A673 (cell line): ENCODE measurements around the gene CSPG4. TPM values are rescaled to one million over a fixed set of nuclear protein-coding genes. Genes with fewer than 3 reads are reported as not detected.
"Not testable (repeated sequence)": the region's sequence is repeated elsewhere in the genome, so short reads cannot be mapped to it uniquely, and the experiment has no call there.

ENCODE experiments used
- BruUV-seq: library from RNA; stranded (reverse); fragments of 400-500 nt; replicated peaks from 2 replicates; lab custom pipeline; 2021; lab: Mats Ljungman, UMichigan
- CTCF ChIA-PET: fragments of 300-600 bp; sonication (Branson Sonifier 250); formaldehyde crosslinking; loops from one replicate; lab custom pipeline; 2022; ENCODE audit warnings: antibody characterized with exemption; lab: Charles Lee
- POLR2A ChIA-PET: fragments of 300-600 bp; sonication (Branson Sonifier 250); formaldehyde crosslinking; loops from one replicate; lab custom pipeline; 2022; ENCODE audit warnings: antibody characterized with exemption; ENCODE audit not compliant: low non-redundant PET; lab: Charles Lee
- DNase-seq: peaks from one replicate; pipeline ENCODE4 v3.0.0-alpha.2; 2015; ENCODE audit warnings: low spot score
- H3K27ac ChIP-seq: fragments of 200-600 bp; sonication (generic); 2 replicates; pipeline ENCODE4 v1.5.1; 2016; ENCODE audit warnings: mixed run types, low read depth, mild to moderate bottlenecking, mixed read lengths, antibody characterized with exemption, low read length; ENCODE audit not compliant: poor library complexity, severe bottlenecking
- H3K27me3 ChIP-seq: fragments of 200-600 bp; sonication (generic); replicated peaks from 2 replicates; pipeline ENCODE4 v1.6.1; 2017; ENCODE audit warnings: mixed run types, low read depth, mild to moderate bottlenecking, mixed read lengths, antibody characterized with exemption, low read length; ENCODE audit not compliant: insufficient read depth, poor library complexity
- H3K36me3 ChIP-seq: fragments of 200-600 bp; sonication (generic); 2 replicates; pipeline ENCODE4 v1.6.1; 2016; ENCODE audit warnings: mixed run types, mild to moderate bottlenecking, mixed read lengths, antibody characterized with exemption, low read length; ENCODE audit not compliant: insufficient read depth, poor library complexity, severe bottlenecking
- H3K4me1 ChIP-seq: fragments of 200-600 bp; sonication (generic); 2 replicates; pipeline ENCODE4 v1.6.1; 2017; ENCODE audit warnings: mixed run types, mild to moderate bottlenecking, mixed read lengths, antibody characterized with exemption, low read length; ENCODE audit not compliant: insufficient read depth, poor library complexity, severe bottlenecking
- H3K4me3 ChIP-seq: fragments of 200-600 bp; sonication (generic); 2 replicates; pipeline ENCODE4 v1.5.1; 2016; ENCODE audit warnings: low read depth, mixed run types, mild to moderate bottlenecking, mixed read lengths, low read length; ENCODE audit not compliant: poor library complexity, severe bottlenecking
- H3K9me3 ChIP-seq: fragments of 200-600 bp; sonication (generic); 2 replicates; pipeline ENCODE4 v1.6.1; 2016; ENCODE audit warnings: mixed run types, low read depth, mild to moderate bottlenecking, mixed read lengths, antibody characterized with exemption, low read length; ENCODE audit not compliant: poor library complexity, severe bottlenecking
- EZH2 ChIP-seq: fragments of 200-600 bp; sonication (generic); IDR thresholded peaks from 2 replicates; pipeline ENCODE4 v1.6.1; 2017; ENCODE audit warnings: borderline replicate concordance, low read depth, mild to moderate bottlenecking, mixed read lengths, antibody characterized with exemption, low read length; ENCODE audit not compliant: poor library complexity, severe bottlenecking
- intact Hi-C: fragments of 100-400 bp; cut with micrococcal nuclease; formaldehyde crosslinking; loops from one replicate; pipeline ENCODE4 v1.10.0; 2022; ENCODE audit not compliant: unreplicated experiment
- total RNA-seq: library from RNA; stranded (reverse); gene quantifications from 2 replicates; pipeline ENCODE4 v1.2.3, GENCODE V29; 2021
- TF ChIP-seq, protein P1 (sequence below): fragments of 300-800, 200-600 bp; sonication (generic); conservative IDR thresholded peaks from 2 replicates; pipeline ENCODE4 v1.5.1; 2017; ENCODE audit warnings: low read depth, mild to moderate bottlenecking, antibody characterized with exemption, low read length, moderate library complexity, mixed read lengths

Gene CSPG4
- total RNA-seq, 1 experiment from 2014 or later = 0.11 TPM

DNA sequence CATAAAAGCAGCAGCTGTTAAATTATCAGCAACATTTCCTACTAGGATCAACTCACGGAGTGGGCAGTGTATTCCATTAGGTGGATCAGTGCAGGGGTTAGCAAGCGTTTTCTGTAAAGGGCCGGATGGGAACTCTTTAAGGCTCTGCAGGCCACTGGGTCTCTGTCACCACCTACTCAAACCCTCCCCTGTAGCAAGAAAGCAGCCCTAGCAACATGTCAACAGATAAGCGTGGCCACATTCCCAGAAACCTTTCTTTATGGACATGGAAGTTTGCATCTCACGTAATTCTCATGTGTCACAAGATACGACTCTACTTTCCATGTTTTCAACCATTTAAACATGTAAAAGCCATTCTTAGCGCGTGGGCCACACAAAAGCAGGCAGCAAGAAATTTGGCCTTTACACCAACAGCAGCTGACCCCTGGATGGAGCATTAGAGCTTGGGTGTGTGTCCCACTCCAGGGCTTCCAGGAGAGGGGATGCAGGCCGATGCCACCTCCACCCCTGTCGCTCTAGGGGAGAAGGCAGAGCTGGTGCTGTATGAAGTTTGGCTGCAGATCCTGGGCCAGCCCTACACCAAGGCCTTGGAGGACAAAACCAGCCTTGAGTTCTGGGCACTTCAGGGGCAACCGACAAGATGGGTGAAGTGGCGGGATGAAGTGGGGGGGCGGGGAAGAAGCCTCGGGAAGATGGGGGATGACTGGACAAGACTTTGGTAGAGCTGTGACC lies 48.2 kb upstream of the CSPG4 start:
- TF ChIP-seq, protein P1, sequence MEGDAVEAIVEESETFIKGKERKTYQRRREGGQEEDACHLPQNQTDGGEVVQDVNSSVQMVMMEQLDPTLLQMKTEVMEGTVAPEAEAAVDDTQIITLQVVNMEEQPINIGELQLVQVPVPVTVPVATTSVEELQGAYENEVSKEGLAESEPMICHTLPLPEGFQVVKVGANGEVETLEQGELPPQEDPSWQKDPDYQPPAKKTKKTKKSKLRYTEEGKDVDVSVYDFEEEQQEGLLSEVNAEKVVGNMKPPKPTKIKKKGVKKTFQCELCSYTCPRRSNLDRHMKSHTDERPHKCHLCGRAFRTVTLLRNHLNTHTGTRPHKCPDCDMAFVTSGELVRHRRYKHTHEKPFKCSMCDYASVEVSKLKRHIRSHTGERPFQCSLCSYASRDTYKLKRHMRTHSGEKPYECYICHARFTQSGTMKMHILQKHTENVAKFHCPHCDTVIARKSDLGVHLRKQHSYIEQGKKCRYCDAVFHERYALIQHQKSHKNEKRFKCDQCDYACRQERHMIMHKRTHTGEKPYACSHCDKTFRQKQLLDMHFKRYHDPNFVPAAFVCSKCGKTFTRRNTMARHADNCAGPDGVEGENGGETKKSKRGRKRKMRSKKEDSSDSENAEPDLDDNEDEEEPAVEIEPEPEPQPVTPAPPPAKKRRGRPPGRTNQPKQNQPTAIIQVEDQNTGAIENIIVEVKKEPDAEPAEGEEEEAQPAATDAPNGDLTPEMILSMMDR = no peak
- no peak for TF ChIP-seq EZH2
- Histone ChIP-seq H3K36me3 (no peaks in the 10 kb centered on the region), H3K9me3 (no peaks in the 10 kb centered on the region), H3K27me3 (no peaks in the 10 kb centered on the region), H3K4me3 (no peak overlapping the region), H3K27ac (no peak overlapping the region), H3K4me1 (peaks cover 4% of the 10 kb centered on the region)
- DNase-seq = no peak
- ChIA-PET POLR2A (no interaction called here), CTCF (no interaction called here)
- intact Hi-C loops = no loop called here
- BruUV-seq = no TSS peak

DNA sequence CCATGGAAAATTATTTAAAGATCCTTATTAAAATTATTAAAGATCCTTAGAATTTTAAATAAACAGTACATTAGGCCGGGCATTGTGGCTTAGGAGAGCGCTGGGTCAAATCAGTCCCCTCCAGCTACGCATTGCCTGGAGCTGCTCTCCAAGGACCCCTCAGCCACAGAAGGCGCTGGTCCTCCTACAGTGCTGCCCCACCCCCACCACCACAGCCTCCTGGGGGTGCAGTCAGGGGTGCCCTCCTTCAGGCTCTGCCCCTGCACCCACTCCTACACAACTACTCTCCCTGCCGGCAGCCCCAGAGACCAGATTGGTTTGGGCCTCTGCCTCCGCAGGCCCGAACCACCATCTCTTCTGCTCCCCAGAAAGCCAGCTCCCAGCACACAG lies 47.5 kb upstream of the CSPG4 start:
- DNase-seq, H3K36me3 ChIP-seq, CTCF ChIA-PET, H3K27ac ChIP-seq, H3K9me3 ChIP-seq, intact Hi-C loops, POLR2A ChIA-PET, BruUV-seq, H3K27me3 ChIP-seq, H3K4me3 ChIP-seq, H3K4me1 ChIP-seq: not testable (repeated sequence)

DNA sequence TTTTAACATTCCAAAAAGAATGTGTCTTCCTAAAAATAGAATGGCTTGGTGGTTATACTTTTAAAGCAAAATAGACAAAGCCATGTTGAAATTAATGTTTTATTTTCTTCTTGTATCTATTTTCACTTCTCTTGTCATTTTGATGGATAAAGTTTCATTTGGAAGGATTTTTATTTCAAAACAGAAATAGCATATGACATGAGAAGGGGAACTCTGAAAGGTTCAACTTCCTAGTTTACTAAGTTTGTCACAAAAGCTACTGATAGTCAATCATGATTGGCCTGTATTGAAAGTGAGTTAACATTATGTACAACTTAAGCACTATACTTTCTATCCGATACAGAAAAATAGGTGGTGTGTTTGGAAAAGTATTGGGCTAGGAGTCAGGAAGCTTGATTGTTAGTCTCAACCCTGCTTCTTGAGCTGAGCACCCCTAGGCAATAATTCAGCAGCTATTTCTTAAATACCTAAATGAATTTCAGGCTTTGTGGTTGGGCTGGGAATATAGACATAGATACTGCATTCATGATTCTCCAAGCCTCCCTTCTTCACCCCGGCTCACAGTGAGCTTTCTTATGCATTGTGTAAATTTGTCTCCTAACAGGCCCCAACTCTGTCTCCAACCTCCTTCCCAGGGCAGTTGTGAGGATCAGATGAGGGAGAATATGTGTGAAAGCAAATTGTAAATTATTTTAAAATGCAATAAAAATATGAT lies 46.9 kb upstream of the CSPG4 start:
- ChIA-PET CTCF (no interaction called here), POLR2A (no interaction called here)
- TF ChIP-seq EZH2 = no peak
- TF ChIP-seq, protein P1 = no peak
- DNase-seq = no peak
- intact Hi-C loops = no loop called here
- H3K36me3 ChIP-seq = no peaks in the 10 kb centered on the region
- H3K27me3 ChIP-seq = no peaks in the 10 kb centered on the region
- no TSS peak for BruUV-seq
- no peak overlapping the region for H3K27ac ChIP-seq
- no peak overlapping the region for H3K4me3 ChIP-seq
- H3K4me1 ChIP-seq = peaks cover 4% of the 10 kb centered on the region
- H3K9me3 ChIP-seq = no peaks in the 10 kb centered on the region
